ENCODE results near the gene PDE4C. TPM values are rescaled to one million over a fixed set of nuclear protein-coding genes. Genes with fewer than 3 reads are reported as not detected.

Gene PDE4C
- total and polyA plus RNA-seq, 9 of the 15 experiments (the other 6 are each of a cell fraction or from before 2014, with no cell fraction given): 0.04 to 0.91 (median 0.20) TPM; not detected in 1

DNA sequence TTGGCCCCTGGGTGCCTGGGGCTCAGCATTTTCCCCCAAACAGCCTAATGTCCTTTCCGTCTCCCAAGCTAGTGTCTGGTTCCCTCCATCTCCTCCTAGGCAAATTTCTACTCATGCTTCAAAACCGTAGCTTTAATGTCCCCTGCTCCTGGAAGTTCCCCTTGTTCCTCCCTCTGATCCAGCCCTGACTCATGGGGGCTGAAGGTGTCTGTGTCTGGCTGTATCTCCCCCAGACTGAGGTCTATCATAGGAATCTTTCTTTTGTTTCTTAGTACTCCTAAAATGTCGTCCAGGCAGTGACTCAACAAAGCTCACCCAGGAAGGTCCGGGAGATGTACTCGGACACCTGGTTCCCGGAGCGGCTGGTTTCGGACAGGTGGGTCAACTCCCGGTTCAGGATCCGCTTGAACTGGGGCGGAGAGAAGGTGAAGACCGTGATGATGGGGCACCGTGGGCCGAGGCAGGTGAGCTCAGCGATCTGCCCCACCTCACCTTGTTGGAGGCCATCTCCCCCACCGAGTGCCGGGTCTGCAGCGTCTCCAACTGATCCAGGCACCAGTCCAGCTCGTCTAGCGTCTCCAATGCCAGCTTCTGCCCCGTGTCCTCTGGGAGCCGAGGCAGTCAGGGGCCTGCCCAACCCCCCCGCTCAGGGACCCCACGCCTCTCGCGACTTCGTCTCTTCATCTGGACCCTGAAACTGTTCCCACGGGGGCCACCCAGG is 6.2 kb downstream of the PDE4C start:
- DNase-seq (ENCODE audit: extremely low read depth in 1 of 4, low spot score in 3 of 4) (no peak), ATAC-seq (no peak), FAIRE-seq (no peak)
- peaks cover 20 to 52% of the 10 kb centered on the region in 2 experiments; a peak in 4 of 5 replicates for H3K4me1 ChIP-seq (replicated peaks in 1 of 2; ENCODE audit: control insufficient read depth in 2 of 2, insufficient read depth in 2 of 2, low read length in 2 of 2)
- H2AFZ ChIP-seq (ENCODE audit: low read depth, low read length): peak overlapping the region; percentile 57; the same call in 1 of the 2 replicates
- H3K9ac ChIP-seq (ENCODE audit: insufficient read depth in 1 of 2, low read depth in 2 of 2, low read length in 2 of 2): peak overlapping the region in 1 of 2 experiments; percentile 78; a peak in 2 of 4 replicates
- TF ChIP-seq RCOR1 (IDR thresholded peaks at IDR 0.05; ENCODE audit: borderline replicate concordance in 1 of 2, low read depth in 2 of 2, low read length in 2 of 2): no peak
- no peak for TF ChIP-seq ZNF282 (CRISPR knock-in tag; IDR thresholded peaks at IDR 0.05)
- ChIA-PET POLR2A (interaction anchor here (0.6 to 1.2 kb wide), 3 partner anchors 59 to 687 kb away, joined by 3 to 6 read pairs (median 3); no protein-coding TSS in a partner anchor), CTCF (ENCODE audit: low intra/inter-chr PET ratio) (no interaction called here)
- 50% methylated on average over 25 of the region's 28 CpGs for WGBS (ENCODE audit: insufficient coverage, low coverage, missing lambda C conversion rate)
- H3K4me2 ChIP-seq (ENCODE audit: insufficient read depth, low read length): 0 out of 2 replicates have a peak overlapping the region, but pooled peaks have one; percentile 12
- no peaks in the 10 kb centered on the region for H3K9me3 ChIP-seq (replicated peaks; ENCODE audit: control insufficient read depth, insufficient read depth, low read depth, low read length)
- H3K79me2 ChIP-seq (ENCODE audit: control insufficient read depth, insufficient read depth, low read length): no peaks in the 10 kb centered on the region
- no TSS peak for BruUV-seq (replicated peaks)
- intact Hi-C loops (cut with micrococcal nuclease) (no loop called here), in situ Hi-C loops (cut with MboI) (no loop called here)
- no peak overlapping the region for H3K27ac ChIP-seq (ENCODE audit: extremely low read depth, low read depth, low read length)
- H3K36me3 ChIP-seq (ENCODE audit: control insufficient read depth, insufficient read depth, low read length): no peaks in the 10 kb centered on the region
- no peaks in the 10 kb centered on the region for H3K27me3 ChIP-seq (ENCODE audit: control insufficient read depth in 2 of 2, insufficient read depth in 2 of 2, low read length in 2 of 2)
- H3K4me3 ChIP-seq: no peak overlapping the region
- H3K9me1 ChIP-seq (ENCODE audit: control insufficient read depth, insufficient read depth, low read length): no peaks in the 10 kb centered on the region
- no peaks in the 10 kb centered on the region for H4K20me1 ChIP-seq (replicated peaks; ENCODE audit: control insufficient read depth, insufficient read depth, low read length)

DNA sequence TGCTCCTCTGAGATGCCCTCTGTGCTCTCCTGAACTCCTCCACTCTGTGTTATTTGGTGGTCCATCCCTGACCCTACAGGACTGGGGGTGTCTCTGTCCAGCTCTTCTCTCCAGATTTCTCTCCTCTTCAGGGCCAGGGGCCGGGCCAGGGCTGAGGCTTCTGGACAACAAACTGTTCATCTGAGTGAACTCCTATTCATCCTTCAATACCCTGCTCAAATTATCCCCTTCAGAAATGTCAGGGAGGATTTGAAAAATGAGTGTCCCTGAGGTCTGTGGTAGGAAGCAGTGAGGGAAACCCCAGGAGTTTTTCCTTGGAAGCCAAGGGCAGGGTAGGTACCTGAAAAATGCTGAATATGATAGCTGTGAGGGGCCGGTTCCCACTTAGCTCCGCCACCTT is 7.6 kb downstream of the PDE4C start:
- no peaks in the 10 kb centered on the region for H3K36me3 ChIP-seq (ENCODE audit: control insufficient read depth, insufficient read depth, low read length)
- intact Hi-C loops (cut with micrococcal nuclease) (no loop called here), in situ Hi-C loops (cut with MboI) (no loop called here)
- H2AFZ ChIP-seq (ENCODE audit: low read depth, low read length): no peak overlapping the region
- no peaks in the 10 kb centered on the region for H3K79me2 ChIP-seq (ENCODE audit: control insufficient read depth, insufficient read depth, low read length)
- H3K9ac ChIP-seq (ENCODE audit: insufficient read depth in 1 of 2, low read depth in 2 of 2, low read length in 2 of 2): no peak overlapping the region
- H3K4me2 ChIP-seq (ENCODE audit: insufficient read depth, low read length): no peak overlapping the region
- H3K4me1 ChIP-seq (replicated peaks in 1 of 2; ENCODE audit: control insufficient read depth in 2 of 2, insufficient read depth in 2 of 2, low read length in 2 of 2): peaks cover 16 to 42% of the 10 kb centered on the region in 2 experiments; a peak in 4 of 5 replicates
- WGBS (ENCODE audit: insufficient coverage, low coverage, missing lambda C conversion rate): 28% methylated on average over 3 of the region's 3 CpGs
- no peak overlapping the region for H3K4me3 ChIP-seq
- ATAC-seq: no peak
- no peak for FAIRE-seq
- no TSS peak for BruUV-seq (replicated peaks)
- ChIA-PET POLR2A (interaction anchor here (0.6 to 1.2 kb wide), 2 partner anchors 61 to 371 kb away, joined by 3 to 6 read pairs; no protein-coding TSS in a partner anchor), CTCF (ENCODE audit: low intra/inter-chr PET ratio) (no interaction called here)
- H3K9me3 ChIP-seq (replicated peaks; ENCODE audit: control insufficient read depth, insufficient read depth, low read depth, low read length): no peaks in the 10 kb centered on the region
- H4K20me1 ChIP-seq (replicated peaks; ENCODE audit: control insufficient read depth, insufficient read depth, low read length): no peaks in the 10 kb centered on the region
- H3K9me1 ChIP-seq (ENCODE audit: control insufficient read depth, insufficient read depth, low read length): no peaks in the 10 kb centered on the region
- H3K27me3 ChIP-seq (ENCODE audit: control insufficient read depth in 2 of 2, insufficient read depth in 2 of 2, low read length in 2 of 2): no peaks in the 10 kb centered on the region
- H3K27ac ChIP-seq (ENCODE audit: extremely low read depth, low read depth, low read length): no peak overlapping the region
- no peak for DNase-seq (ENCODE audit: extremely low read depth in 1 of 4, low spot score in 3 of 4)
- TF ChIP-seq HNRNPH1 (optimal IDR thresholded peaks at IDR 0.05; ENCODE audit: low read depth, low read length) (no peak), GABPA (tag; conservative IDR thresholded peaks at IDR 0.05; ENCODE audit: low read depth) (no peak), ZNF24 (IDR thresholded peaks at IDR 0.05) (no peak), HMGN3 (IDR thresholded peaks at IDR 0.05; ENCODE audit: borderline replicate concordance, extremely low read depth, insufficient read length, low read depth, low read length) (no peak), NR3C1 (CRISPR knock-in tag; IDR thresholded peaks at IDR 0.05) (no peak), TCFL5 (CRISPR knock-in tag; conservative IDR thresholded peaks at IDR 0.05) (no peak), CREB1 (IDR thresholded peaks at IDR 0.05) (no peak), CREB1 (CRISPR knock-in tag; IDR thresholded peaks at IDR 0.05) (no peak), ZNF174 (CRISPR knock-in tag; IDR thresholded peaks at IDR 0.05) (no peak)
- TF ChIP-seq, protein P1, sequence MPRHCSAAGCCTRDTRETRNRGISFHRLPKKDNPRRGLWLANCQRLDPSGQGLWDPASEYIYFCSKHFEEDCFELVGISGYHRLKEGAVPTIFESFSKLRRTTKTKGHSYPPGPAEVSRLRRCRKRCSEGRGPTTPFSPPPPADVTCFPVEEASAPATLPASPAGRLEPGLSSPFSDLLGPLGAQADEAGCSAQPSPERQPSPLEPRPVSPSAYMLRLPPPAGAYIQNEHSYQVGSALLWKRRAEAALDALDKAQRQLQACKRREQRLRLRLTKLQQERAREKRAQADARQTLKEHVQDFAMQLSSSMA (CRISPR knock-in tag; IDR thresholded peaks at IDR 0.05): no peak
- TF ChIP-seq, protein P2, sequence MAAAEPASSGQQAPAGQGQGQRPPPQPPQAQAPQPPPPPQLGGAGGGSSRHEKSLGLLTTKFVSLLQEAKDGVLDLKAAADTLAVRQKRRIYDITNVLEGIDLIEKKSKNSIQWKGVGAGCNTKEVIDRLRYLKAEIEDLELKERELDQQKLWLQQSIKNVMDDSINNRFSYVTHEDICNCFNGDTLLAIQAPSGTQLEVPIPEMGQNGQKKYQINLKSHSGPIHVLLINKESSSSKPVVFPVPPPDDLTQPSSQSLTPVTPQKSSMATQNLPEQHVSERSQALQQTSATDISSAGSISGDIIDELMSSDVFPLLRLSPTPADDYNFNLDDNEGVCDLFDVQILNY (CRISPR knock-in tag; IDR thresholded peaks at IDR 0.05): no peak
